ENCODE measurements around the gene CETP.

DNA sequence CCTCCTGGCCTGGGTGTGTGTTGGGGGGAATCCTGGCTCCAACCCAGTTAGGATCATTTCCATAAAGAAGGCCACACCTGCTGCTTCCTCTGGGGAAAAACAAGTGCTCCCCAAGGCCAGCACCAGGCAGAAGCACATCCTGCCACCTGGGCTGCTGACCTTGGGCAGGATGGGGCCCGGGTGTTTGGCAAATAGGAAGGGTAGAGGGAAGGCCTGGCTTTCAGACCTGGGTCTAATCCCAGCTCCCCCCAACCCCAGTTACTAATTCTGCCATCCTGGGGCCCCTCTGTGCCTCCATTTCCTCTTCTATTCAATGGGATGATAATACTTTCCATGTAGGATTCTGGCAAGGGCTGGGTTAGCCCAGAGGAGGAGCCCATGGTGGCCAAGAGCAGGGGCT, 24.6 kb downstream of the CETP start:
- TF ChIP-seq XRCC5 (optimal IDR thresholded peaks at IDR 0.05; ENCODE audit: low read length) (no peak), CTCF (CRISPR knock-in tag; IDR thresholded peaks at IDR 0.05) (no peak), ZNF253 (CRISPR knock-in tag; IDR thresholded peaks at IDR 0.05; ENCODE audit: borderline replicate concordance) (no peak), BCL6 (CRISPR knock-in tag; IDR thresholded peaks at IDR 0.05) (no peak), ZFP36 (IDR thresholded peaks at IDR 0.05; ENCODE audit: borderline replicate concordance, low read depth, low read length, partially characterized antibody) (no peak)
